ENCODE measurements around the gene FAM13A.
"Not testable (repeated sequence)": the region's sequence is repeated elsewhere in the genome, so short reads cannot be mapped to it uniquely, and the experiment has no call there.

FAM13A gene

GRCh38 chr4:89039730-89040338 lies 17.2 kb downstream of the FAM13A start:
- no peak for DNase-seq

GRCh38 chr4:89036535-89036934 lies 20.4 kb downstream of the FAM13A start:
- no peak for DNase-seq

- no peak for DNase-seq
Measured at GRCh38 chr4:89031272-89031671, 25.7 kb downstream of the FAM13A start.

- no peak for DNase-seq
Measured at GRCh38 chr4:89029591-89029990, 27.4 kb downstream of the FAM13A start.

- DNase-seq: no peak
Measured at GRCh38 chr4:89026542-89026941, 30.4 kb downstream of the FAM13A start.

GRCh38 chr4:89024051-89024675 lies 32.8 kb downstream of the FAM13A start:
- DNase-seq: peak; percentile 43

- no peak for DNase-seq
Measured at GRCh38 chr4:89023140-89023539, 33.8 kb downstream of the FAM13A start.

- DNase-seq: no peak
Measured at GRCh38 chr4:89022426-89023128, 34.4 kb downstream of the FAM13A start.

- DNase-seq: no peak
Measured at GRCh38 chr4:89021684-89022083, 35.3 kb downstream of the FAM13A start.

- DNase-seq: no peak
Measured at GRCh38 chr4:89021062-89021461, 35.9 kb downstream of the FAM13A start.

GRCh38 chr4:89014897-89015296 lies 42.1 kb downstream of the FAM13A start:
- DNase-seq: not testable (repeated sequence)

- DNase-seq: no peak
Measured at GRCh38 chr4:89009761-89010369, 47.1 kb downstream of the FAM13A start.

- DNase-seq: no peak
Measured at GRCh38 chr4:89009115-89009514, 47.9 kb downstream of the FAM13A start.

GRCh38 chr4:89008166-89008565 lies 48.8 kb downstream of the FAM13A start:
- no peak for DNase-seq

- no peak for DNase-seq
Measured at GRCh38 chr4:89007338-89007939, 49.5 kb downstream of the FAM13A start.

GRCh38 chr4:89006307-89006706 lies 50.7 kb downstream of the FAM13A start:
- no peak for DNase-seq

GRCh38 chr4:89005066-89005465 lies 51.9 kb downstream of the FAM13A start:
- not testable (repeated sequence) for DNase-seq

- no peak for DNase-seq
Measured at GRCh38 chr4:89001647-89002445, 55.1 kb downstream of the FAM13A start.

- no peak for DNase-seq
Measured at GRCh38 chr4:89000844-89001360, 56.1 kb downstream of the FAM13A start.

- DNase-seq: no peak
Measured at GRCh38 chr4:89000382-89000781, 56.6 kb downstream of the FAM13A start.

GRCh38 chr4:88999392-88999930 lies 57.5 kb downstream of the FAM13A start:
- DNase-seq: no peak

- DNase-seq: no peak
Measured at GRCh38 chr4:88998891-88999290, 58.1 kb downstream of the FAM13A start.

Measured in amniotic stem cell (primary cell).